ENCODE measurements around the gene BABAM2. TPM values are rescaled to one million over a fixed set of nuclear protein-coding genes. Genes with fewer than 3 reads are reported as not detected.

BABAM2 gene
- total RNA-seq, 3 donors from 2014 or later, result 34.8 to 42.4 (median 41.3) TPM

- ATAC-seq (no peak), DNase-seq (no peak)
- H3K36me3 ChIP-seq (ENCODE audit: low read depth), result no peaks in the 10 kb centered on the region
- no peak overlapping the region for H3K4me3 ChIP-seq
- TF ChIP-seq CTCF (IDR thresholded peaks at IDR 0.05), result no peak
- no peaks in the 10 kb centered on the region for H3K9me3 ChIP-seq
- intact Hi-C loops (cut with DNase I, micrococcal nuclease), result no loop called here
- no peaks in the 10 kb centered on the region for H3K4me1 ChIP-seq (ENCODE audit: low read depth)
Measured at GRCh38 chr2:28188436-28188835, 297.9 kb downstream of the BABAM2 start.

DNA sequence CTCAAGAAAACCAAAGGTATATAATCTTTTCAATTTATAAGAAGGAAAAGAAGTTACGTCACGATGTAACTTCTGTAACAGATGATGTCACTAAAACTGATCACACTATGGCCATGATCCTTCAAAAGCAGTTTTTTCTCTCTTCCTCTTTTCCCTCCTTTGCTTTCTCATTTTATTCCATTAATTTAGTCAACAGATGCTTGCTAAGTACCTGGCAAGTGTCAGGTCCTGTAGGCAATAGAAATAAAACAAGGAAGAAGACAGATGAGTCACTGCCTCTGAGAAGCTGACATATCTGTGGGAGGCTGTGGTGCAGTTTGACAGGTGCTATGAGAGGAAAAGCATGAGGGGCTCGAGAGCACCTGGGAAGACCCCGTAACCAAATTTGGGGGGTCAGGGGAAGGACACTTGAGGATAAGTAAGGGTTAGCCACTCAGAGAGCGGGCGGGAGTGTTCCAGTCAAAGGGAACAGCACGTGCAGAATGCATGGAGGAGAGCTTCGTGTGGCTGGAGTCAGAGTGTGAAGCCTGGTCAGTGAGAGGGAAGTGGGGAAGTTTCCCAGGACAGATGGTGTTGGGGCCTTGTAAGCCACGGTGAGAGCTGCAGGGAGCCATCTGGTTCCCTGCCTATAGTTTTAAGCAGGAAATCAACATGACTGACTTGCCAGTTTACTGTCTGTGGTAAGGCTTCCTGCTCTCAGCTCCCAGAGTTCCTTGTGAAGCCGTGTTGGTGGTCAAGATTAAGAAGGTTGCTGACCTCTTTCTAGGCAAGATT is 303.3 kb downstream of the BABAM2 start:
- intact Hi-C loops (cut with DNase I, micrococcal nuclease), result no loop called here
- Histone ChIP-seq H3K4me1 (ENCODE audit: low read depth) (peaks cover 11% of the 10 kb centered on the region), H3K36me3 (ENCODE audit: low read depth) (no peaks in the 10 kb centered on the region), H3K9me3 (no peaks in the 10 kb centered on the region), H3K4me3 (no peak overlapping the region)
- ATAC-seq, result peak; percentile 83
- TF ChIP-seq CTCF (IDR thresholded peaks at IDR 0.05), result no peak
- DNase-seq, result peak in 2 of 3 donors; percentile 20 to 30

DNA sequence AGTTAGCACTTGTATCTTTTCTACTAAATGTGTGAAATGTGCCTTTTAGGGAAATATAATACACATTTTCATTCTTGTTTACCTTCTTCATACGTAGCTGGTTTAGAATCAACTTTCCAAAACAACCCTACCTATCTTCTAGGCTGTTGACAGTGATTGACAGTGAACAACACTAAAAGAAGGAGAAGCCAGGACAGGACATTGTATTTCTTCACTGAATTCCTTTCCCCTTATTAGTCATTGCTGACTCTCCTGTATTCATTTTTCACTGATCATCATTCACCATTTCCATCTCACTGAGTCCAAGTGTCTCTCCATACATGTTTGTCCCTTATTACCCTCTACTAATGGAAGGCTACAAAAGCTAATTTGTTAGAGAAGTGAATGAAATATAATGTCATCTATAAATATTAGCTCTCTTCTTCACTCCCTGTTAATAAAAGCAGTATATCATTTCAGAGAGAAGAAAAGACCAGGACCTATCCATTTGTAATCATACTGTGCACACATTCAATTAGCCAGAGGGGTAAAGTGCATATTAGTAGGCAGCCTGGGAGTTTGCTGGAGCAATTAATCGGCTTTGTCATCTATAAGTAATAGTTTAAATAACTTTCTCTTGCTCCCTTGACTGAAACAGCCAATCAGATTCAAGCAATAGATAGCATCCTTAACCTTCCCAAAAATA is 309.6 kb downstream of the BABAM2 start:
- ATAC-seq, result no peak
- no peaks in the 10 kb centered on the region for H3K36me3 ChIP-seq (ENCODE audit: low read depth)
- H3K4me3 ChIP-seq, result no peak overlapping the region
- TF ChIP-seq CTCF (IDR thresholded peaks at IDR 0.05), result no peak
- no peaks in the 10 kb centered on the region for H3K9me3 ChIP-seq
- intact Hi-C loops (cut with DNase I, micrococcal nuclease), result no loop called here
- H3K4me1 ChIP-seq (ENCODE audit: low read depth), result peaks cover 11% of the 10 kb centered on the region
- DNase-seq, result no peak

DNA sequence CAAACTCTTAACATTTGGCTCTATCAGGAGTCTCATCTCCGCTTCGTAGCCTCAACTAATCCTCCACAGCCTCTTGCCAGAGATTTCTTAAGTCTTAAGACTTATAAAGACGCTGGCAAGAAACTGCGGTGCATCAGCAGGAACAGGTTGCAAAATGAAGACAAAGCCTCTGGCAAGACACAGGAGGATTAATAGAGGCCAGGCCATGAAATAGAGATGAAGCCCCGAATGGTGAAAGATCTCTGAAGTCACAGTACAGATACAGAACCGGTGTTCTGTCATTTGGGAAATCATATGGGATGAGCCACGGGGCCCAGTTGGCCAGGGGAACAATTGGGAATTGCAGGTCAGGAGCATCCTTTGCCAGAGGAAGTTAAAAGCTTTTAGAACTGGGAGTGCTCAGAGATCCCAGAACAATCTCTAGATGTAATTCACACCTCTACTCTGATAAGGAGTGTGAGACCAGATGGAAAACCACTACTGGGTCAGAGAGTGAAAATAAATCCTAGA is 311.2 kb downstream of the BABAM2 start:
- TF ChIP-seq CTCF (IDR thresholded peaks at IDR 0.05), result no peak
- Histone ChIP-seq H3K36me3 (ENCODE audit: low read depth) (no peaks in the 10 kb centered on the region), H3K4me3 (no peak overlapping the region), H3K4me1 (ENCODE audit: low read depth) (peaks cover 11% of the 10 kb centered on the region), H3K9me3 (no peaks in the 10 kb centered on the region)
- DNase-seq, result no peak
- ATAC-seq, result no peak
- intact Hi-C loops (cut with DNase I, micrococcal nuclease), result no loop called here

GRCh38 chr2:28202719-28203118 is 312.2 kb downstream of the BABAM2 start:
- Histone ChIP-seq H3K9me3 (no peaks in the 10 kb centered on the region), H3K4me3 (no peak overlapping the region), H3K4me1 (ENCODE audit: low read depth) (peaks cover 3% of the 10 kb centered on the region), H3K36me3 (ENCODE audit: low read depth) (no peaks in the 10 kb centered on the region)
- DNase-seq (peak in 1 of 3 donors; percentile 52), ATAC-seq (peak; percentile 94)
- TF ChIP-seq CTCF (IDR thresholded peaks at IDR 0.05), result no peak
- intact Hi-C loops (cut with DNase I, micrococcal nuclease), result no loop called here

Data from mucosa of descending colon (tissue), 3 donors.